ENCODE measurements around the gene INTS7.

Gene INTS7, protein sequence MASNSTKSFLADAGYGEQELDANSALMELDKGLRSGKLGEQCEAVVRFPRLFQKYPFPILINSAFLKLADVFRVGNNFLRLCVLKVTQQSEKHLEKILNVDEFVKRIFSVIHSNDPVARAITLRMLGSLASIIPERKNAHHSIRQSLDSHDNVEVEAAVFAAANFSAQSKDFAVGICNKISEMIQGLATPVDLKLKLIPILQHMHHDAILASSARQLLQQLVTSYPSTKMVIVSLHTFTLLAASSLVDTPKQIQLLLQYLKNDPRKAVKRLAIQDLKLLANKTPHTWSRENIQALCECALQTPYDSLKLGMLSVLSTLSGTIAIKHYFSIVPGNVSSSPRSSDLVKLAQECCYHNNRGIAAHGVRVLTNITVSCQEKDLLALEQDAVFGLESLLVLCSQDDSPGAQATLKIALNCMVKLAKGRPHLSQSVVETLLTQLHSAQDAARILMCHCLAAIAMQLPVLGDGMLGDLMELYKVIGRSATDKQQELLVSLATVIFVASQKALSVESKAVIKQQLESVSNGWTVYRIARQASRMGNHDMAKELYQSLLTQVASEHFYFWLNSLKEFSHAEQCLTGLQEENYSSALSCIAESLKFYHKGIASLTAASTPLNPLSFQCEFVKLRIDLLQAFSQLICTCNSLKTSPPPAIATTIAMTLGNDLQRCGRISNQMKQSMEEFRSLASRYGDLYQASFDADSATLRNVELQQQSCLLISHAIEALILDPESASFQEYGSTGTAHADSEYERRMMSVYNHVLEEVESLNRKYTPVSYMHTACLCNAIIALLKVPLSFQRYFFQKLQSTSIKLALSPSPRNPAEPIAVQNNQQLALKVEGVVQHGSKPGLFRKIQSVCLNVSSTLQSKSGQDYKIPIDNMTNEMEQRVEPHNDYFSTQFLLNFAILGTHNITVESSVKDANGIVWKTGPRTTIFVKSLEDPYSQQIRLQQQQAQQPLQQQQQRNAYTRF

DNA sequence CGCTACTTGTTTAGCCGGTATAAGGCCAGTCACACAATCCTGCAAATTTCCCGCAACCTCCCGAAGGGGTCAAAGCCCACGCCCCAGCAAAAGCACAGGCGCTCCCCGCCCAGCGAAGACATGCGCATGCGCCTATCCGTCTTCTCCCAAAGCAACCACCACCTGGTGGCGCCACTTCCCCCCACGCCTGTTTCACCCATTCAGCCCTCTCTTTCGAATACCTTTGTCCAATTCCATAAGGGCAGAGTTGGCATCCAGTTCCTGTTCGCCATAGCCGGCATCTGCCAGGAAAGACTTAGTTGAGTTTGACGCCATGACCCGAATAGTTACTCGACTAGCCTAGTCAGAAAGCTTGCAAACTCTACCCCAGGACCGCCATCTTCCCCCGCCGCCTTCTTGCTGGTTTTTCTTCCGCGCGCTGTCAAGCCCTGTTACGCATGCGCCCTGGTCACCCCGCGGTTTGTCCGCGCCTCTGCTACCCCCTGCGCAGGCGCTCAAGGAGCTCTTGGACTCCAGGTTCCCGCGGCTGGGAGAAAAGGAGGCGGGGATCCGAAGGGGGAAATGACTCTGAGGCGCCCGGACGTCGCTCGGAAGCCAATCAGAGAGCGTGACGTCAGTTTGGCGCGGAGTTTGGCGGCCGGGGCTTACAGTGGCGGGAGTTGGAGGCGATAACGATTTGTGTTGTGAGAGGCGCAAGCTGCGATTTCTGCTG is at the start of gene INTS7, which contains the start of gene DTL:
TSS of gene INTS7 (minus strand) at position 435 of the 712 bp plus-strand sequence. CDS start at position 315, 120 bp downstream.
TSS of gene DTL (plus strand) at position 626 of the 712 bp plus-strand sequence. CDS start 143 bp downstream, outside the sequence.
- peak; percentile 99 for DNase-seq

DNA sequence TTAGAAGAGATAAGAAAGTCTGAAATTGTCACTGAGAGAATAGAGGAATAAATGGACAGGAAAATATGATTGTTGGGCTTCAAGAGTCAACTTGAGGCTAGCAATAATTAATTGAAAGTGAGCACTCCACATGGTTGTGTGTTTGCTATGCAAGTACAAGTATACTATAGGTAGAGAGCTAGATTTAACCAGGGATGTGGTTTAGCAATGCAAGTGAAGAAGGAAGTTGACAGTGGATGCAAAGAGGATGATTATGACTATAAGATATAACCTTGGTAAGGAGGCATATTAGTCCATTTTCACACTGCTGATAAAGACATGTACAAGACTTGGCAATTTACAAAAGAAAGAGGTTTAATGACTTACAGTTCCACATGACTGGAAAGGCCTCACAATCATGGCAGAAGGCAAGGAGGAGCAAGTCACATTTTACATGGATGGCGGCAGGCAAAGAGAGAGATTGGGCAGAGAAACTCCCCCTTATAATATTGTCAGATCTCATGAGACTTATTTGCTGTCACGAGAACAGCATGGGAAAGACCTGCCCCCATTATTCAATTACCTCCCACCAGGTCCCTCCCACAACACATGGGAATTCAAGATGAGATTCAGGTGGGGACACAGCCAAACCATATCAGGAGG is 47.5 kb upstream of the INTS7 start:
- no peak for DNase-seq

DNA sequence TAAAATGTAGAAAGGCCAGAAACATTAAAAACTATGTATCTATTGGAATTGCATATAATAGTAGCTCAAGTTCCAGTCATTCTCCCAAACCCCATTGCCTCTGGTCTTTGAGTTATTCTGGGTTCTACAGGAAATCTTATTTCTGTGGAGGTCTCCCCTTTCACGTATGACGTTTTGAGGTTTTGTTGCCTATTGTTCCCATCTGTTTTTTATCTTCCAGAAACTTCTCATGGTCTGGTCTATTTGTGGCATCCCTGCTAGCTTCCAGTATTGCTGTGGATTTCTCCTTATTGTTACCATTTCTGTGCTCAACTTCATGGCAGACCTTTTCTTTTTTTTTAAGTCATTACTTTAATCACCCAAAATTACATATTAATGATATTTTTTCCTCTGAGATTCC is 43.5 kb upstream of the INTS7 start:
- DNase-seq: no peak

DNA sequence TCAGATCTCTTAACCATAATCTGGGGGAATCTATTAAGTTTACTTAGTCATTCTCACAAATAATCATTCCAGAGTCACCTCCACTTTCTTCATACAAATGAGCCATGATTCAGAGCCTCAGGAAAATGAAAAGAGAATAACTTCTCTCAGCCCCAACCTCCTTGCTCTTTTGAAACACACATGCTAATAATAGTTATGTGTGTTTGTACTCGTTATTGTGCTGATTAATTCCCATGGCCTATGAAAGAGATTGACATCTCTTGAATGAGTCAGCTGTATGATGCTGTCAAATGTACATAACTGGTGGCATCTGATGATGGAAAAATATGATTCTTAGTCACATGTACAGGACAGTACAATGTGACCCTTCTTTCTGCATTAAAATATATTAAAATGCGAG is 41.7 kb upstream of the INTS7 start:
- DNase-seq: no peak

DNA sequence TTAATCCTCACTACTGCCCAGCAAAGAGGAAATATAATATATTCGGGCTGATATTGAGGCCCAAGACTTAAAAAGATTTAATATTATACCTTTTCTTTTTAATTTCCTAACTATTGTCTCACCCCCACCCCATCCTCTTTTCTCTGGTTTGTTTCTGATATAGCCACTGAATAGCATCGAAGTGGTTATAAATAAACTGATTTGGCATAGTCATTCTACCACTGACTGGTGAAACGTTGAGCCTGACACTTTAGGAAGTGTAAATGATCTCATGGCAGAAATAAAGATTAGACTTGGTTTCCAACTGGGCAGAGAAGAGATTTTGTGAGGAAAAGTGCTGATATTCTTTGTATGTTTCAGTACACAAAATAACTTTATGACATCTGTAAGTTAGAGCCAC is 39.5 kb upstream of the INTS7 start:
- DNase-seq: no peak

DNA sequence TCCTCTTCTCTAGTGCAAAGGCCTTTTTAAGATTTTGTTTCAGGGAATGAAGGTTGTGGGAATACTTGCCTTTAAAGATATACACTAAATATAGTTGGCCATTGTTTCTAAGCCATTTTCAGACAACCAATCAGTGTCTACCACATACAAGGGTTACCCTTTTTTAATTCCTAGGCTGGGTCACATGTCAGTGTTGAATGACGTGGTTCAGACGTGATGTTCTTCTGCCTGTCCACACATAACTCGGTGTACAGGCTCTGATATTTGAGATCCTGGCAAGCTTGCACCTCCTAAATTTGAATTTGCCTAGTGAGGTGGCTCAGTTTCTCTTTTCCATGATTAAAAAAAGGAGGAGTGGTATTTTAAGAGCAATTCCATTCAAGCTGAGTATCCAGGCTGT is 39.0 kb upstream of the INTS7 start:
- DNase-seq: no peak

DNA sequence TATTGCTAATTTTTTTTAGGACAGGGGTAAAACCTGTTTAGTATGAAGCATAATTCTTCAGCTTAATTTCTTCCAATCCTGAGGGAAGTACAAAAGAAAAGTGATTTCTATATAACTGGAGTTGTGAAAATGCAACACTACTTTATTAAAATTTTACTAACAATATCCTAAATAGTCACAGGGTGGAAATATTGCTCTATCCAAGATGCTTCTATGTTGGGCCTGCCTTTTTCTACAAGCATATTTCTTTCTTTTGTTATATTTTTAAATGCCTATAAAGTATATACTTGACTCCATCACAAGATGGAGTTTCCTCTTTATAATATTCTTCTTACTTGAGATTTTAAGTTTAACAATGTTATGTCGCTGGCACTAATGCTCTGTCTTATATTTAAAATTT is 38.1 kb upstream of the INTS7 start:
- DNase-seq: no peak

DNA sequence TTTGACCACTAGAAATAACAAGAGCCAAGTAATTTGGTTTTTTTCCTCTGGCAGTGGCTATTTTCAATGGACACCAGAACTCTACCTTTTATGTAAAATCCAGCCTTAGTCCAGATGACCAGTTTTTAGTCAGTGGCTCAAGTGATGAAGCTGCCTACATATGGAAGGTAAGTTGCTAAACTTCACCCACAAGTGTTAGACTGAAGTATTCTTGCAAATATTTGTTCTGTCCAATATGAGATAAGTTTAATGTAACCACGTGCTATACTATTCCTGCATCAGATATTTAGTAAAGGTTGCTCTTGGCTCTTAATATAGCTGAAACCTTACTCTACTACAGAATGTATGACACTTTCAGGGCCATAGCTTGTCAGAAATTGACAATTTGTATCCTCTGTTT is 36.7 kb upstream of the INTS7 start:
- DNase-seq: no peak

DNA sequence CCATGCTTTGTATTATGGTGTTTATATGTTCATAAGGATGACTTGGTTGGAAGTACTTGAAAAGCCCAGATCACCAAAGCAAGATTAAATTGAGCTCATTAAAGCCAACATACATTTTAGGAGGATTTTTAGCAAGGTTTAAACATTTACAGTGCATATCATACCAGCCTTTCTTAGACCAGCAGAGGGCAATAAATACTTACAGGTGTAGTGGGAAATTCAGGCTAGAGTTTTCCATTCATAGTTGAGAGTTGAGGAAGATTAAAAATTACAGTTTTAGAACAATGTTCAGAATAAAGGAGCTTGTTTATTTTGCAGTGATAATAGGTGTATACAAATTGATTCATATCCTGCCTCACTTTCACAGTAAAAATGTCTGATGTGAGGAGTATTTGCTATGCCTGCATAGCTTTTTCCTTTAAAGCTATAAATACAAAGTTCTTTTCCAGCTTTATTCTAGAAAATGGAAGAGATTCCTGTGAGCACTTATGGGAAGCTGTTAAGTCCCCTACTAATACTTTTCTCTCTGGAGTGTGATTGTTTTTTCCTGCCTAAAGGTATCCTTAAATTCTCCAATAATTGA is 35.5 kb upstream of the INTS7 start:
- no peak for DNase-seq

DNA sequence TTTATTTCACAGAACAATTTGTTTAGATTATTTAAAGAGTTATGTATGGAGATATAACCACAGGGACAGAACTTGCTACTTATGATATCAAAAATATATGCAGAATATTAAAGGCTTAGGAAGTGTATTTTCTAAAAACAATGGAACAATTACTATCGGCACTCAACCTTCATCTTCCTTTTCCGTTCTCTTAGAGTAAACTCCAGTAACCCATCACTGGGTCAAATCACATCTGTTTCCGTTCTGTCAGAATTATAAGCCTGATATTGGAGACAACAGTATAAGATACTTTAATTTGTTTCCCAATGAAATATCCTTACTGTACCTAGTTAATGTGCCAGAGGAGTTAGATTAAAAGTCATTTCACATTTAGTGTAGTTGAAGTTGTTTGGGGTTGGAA is 32.4 kb upstream of the INTS7 start:
- DNase-seq: no peak

DNA sequence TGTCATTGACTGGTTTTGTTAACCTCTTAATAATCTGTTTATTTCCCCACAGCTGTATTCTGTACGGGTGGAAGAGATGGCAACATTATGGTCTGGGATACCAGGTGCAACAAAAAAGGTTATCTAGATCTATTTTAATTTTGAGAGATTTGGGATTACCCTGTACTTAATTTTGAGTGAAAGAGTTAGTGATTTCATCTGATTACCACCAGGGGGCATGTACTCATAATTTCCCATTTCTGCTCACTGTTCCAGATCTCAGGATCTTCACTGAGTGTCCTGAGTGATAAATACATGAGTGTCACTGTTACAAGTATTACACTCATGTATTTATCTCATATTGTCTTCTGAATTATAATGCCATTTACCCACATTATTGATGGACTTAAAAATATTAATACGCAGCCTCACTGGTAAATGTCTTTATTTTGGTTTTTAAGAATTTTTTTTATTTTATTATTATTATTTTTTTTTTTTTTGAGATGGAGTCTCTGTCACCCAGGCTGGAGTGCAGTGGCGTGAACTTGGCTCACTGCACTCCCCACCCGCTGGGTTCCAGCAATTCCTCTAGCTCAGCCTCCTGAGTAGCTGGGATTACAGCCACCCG is 27.6 kb upstream of the INTS7 start:
- DNase-seq: no peak

DNA sequence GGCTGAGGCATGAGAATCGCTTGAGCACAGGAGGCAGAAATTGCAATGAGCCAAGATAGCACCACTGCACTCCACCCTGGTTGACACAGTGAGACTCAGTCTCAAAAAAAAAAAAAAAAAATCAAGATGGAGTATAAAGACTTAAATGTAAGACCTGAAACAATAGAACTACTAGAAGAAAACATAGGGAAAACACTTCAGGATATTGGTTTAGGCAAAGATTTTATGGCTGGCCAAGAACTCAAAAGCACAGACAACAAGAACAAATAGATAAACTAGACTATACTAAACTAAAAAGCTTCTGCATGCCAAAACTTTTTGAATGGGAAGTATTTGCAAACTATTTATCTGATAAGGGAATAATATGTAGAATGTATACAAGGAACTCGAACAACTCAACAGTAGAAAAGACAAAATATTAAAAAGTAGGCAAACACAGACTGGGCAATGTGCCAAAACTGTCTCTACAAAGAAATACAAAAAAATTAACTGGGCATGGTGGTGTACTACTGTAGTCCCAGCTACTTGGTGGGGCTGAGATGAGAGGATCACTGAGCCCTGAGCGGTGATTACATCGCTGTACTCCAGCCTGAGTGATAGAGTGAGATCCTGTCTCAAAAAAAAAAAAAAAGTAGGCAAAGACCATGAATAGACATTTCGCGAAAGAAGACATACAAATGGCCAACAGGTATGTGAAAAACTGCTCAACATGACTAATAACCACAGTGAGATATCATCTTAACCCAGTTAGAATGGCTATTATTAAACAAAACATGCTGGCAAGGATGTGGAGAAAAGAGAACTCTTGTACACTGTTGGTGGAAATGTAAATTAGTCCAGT is 25.5 kb upstream of the INTS7 start:
- DNase-seq: no peak

DNA sequence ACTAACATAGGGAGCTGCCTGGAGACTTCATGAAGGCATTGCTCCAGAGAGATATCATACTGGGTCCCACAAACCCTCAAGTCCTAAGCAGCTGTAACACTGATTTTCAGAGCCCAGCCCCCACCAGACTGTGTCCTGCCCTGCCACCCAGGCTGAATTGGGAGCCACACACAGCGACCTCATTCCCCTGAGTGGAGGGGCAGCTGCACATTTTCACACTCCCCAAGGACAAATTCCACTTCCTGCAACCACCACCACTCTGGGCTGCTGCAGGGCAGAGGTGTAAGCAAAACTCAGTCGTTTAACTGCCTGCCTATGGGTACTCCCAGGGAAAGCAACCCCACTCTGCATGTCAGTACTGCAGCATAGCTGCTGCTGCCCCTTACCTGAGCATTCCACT is 20.0 kb upstream of the INTS7 start:
- DNase-seq: no peak

DNA sequence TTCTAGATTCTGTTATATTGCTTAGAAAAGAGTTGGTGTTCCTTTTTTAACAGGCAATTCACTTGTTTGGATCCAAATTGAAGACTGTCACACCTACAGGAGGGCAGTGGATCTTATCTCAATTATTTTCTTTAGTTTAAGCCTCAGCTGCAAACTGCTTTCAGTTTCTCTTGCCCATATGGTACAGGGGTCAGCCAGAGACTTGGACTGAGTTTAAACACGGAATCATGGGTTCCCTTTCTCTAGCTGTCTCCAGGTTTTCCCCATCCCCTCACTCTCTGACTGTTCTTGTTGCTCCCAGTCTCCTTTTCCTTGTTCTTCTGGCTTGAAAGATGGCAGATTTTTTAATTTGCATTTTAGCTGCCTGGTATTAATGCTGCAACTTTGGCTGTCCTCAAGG is 18.6 kb upstream of the INTS7 start:
- DNase-seq: no peak

DNA sequence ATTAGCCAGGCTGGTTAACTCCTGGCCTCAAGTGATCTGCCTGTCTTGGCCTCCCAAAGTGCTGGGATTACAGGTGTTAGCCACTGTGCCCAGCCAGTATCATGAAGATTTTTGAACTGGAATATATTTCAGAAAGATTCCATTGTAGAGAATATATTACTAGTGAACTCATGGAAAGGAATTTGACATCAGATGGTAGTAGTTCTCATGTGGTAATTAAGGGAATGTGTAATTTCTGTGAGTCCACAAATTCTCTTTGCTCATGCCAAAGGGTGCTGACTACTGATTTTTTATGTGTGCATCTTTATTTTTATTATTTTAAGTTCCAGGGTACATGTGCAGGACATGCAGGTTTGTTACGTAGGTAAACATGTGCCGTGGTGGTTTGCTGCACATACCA is 10.6 kb upstream of the INTS7 start:
- no peak for DNase-seq

DNA sequence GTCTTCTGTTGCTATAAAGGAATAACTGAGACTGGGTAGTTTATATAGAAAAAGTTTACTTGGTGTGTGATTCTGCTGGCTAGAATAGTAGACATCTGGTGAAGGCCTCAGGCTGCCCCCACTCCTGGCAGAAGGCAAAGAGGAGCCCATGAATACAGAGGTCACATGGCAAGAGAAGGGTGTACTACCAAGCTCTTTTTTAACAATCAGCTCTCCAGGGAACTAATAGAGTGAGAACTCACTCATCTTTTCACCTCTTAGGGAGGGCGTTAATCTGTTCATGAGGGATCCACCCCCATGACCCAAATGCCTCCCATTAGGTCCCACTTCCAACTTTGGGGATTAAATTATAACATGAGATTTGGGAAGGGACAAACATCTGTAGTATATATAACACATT is 9.5 kb upstream of the INTS7 start:
- no peak for DNase-seq

DNA sequence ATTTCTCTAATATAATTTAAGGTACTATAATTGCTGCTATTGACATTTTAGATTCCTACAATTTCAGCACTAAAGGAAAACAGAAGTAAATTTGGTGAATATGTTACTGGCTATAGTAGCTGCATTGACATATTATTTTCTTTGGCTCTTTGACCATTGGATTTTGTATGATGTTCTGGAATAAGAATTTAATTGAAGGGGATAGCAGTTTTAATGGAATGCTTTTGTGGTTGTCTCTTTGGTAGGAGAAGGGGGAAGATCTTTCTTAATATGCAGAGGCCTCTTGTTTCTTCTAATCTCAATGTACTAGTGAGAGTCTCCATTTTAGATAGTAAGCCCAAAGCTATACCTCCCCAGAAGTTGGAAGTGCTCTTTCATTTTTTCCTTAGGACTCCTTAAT is 7.1 kb upstream of the INTS7 start:
- no peak for DNase-seq

DNA sequence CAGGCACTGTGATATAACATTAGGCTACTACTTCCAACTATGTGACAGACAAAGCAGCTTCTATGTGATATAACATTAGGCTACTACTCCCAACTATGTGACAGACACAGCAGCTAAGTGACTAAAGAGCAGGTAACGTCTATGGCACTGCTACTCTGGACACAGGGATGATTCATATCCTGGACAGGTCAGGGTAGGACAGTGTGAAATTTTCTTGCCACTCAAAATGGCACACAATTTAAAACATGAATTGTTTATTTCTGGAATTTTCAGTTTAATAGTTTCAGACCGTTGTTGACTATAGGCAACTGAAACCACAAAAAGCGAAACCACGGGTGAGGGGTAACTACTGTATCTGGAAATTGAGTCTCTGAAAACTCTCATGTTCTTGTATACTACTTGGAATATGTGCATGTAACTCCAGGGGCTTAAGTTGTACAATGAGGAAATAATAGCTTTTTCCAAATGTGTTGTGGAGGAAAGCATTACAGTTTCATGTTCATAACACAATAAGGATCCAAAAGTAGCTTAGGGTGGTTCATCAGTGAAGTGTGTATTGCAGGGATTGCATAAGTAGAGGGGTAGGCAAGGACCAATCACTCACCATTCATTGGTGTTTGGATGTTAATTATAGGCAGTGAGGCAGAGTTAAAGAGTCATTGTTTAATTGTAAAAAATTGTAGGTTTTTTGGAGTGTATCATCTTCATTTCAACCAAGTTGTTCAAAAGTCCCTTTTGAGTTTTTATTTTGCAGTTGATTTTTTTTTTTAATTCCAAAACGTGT is 5.5 kb upstream of the INTS7 start:
- DNase-seq: no peak

DNA sequence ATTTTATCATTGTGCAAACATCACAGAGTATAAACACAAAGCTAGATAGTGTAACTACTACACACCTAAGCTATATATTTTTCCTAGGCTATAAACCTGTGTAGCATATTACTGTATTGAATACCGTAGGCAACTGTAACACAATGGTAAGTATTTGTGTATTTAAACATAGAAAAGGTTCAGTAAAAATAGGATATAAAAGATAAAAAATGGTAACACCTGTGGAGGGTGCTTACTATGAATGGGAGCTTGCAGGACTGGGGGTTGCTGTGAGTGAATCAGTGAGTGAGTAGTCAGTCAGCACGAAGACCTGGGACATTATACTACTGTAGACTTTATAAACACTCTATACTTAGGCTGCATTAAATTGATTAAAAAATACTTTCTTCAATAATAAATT is 4.3 kb upstream of the INTS7 start:
- DNase-seq: no peak

DNA sequence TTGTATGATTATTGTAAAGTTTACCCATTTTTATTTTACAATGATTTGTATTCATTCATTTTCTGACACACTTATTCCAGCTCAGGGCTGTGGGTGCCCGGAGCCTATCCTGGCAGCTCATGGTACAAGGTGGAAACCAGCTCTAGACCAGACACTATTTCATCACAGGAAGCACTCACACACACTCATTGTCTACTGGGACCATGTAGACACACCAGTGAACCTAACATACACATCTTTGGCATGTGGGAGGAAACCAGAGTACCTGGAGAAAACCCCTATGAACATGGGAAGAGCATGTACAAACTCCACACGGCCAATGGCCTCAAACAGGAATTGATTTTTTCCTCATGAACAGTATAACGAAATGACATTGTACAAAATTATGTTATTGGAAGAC is 2.5 kb upstream of the INTS7 start:
- DNase-seq: no peak

All from NCI-H1417 treated with DMSO at 0.1 percent for 48 hours (cell line).